GM18508 (cell line): ENCODE measurements around the gene C10orf71.

Experiments
- ATAC-seq: cut with Tn5 transposase; IDR thresholded peaks from one replicate; pipeline ENCODE4 v1.9.1; 2021; ENCODE audit warnings: moderate number of reproducible peaks; ENCODE audit not compliant: insufficient read depth, unreplicated experiment

The C10orf71 gene

DNA sequence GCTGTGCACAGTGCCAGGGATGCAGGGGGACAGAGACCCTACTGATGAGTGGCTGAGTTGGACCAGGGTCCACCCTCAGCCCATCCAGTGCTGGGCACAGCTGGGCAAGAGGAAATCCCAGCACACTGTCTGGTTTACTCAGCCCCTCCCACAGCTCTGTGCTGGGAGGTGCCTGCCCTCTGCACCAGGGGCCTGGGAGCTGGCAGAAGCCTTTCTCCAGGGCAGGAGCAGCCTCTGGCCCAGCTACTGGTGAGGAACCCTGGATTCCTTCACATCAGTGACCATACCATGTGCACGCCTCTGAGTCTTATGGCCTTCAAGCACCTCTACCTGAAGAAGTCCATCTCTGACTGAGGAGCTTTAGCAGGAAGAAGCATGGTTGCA lies 25.9 kb upstream of the C10orf71 start:
- no peak for ATAC-seq

DNA sequence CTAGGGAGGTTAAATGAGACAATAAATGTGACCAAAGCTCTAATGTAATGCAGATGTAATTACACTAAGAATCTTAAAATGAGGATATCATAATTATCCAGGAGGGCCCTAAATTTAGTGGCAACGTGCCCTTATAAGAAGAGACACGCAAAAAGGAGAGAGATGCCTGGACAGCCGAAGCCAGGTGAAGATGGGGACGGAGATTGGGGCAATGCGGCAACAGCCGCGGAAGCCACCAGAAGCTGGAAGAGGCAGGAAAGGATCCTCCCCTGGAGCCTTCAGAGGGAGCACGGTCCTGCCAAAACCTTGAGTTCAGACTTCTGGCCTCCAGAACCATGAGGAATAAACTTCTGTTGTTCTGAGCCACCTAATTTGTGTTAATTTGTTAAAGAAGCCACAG lies 25.3 kb upstream of the C10orf71 start:
- ATAC-seq, result no peak

DNA sequence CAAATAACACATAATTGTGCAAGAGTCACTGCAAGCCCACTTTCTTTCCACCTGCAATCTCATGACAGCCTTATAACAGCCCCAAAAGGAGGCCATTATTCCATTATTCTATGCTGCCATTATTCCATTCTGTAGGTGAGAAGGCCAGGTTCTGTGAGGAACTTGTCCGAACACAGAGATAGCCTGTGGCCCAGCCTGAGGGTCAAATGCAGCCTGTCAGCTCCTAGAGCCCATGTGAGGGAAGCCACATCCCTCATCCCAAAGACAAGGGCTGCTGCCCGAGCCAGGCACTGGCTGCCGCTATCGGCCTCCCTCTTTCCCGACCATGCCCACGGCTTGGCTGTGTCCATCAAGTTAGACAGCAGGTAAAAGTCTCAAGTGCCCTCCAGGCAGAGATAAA lies 24.1 kb upstream of the C10orf71 start:
- no peak for ATAC-seq

DNA sequence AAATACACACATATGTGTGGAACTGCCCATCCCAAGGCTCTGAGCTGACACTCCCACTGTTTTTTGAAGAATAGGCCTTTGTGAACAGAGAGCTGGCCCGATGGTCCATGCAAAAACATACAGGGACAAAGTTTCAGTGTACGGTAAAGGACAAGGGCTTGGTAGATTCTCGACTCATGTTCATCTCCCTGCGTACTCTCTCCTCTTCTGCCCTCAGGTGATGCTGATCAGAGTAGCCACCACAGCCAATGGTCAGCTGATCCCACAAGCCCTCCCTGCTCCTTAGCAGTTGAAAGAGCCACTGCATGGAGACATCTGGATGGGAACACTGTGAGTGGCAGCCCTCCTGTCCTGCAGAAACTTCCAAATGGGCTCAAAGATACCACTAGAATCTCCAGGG lies 23.1 kb upstream of the C10orf71 start:
- no peak for ATAC-seq

DNA sequence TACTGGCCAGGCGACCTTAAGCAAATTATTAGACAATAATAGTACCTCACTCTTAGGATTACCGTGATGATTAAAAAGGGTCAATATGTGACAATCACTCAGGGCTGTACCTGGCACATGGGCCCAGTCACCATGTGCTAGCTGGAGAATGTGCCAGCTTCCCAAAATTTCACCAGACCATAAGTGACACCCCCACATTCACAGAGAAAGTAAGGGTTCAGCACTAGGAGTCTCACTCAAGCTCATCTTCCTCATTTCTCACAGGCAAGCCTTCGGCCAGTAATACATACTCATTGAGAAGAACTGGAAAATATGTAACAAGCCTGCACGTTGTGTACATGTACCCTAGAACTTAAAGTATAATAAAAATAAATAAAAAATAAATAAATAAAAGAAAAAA lies 22.4 kb upstream of the C10orf71 start:
- ATAC-seq, result no peak

DNA sequence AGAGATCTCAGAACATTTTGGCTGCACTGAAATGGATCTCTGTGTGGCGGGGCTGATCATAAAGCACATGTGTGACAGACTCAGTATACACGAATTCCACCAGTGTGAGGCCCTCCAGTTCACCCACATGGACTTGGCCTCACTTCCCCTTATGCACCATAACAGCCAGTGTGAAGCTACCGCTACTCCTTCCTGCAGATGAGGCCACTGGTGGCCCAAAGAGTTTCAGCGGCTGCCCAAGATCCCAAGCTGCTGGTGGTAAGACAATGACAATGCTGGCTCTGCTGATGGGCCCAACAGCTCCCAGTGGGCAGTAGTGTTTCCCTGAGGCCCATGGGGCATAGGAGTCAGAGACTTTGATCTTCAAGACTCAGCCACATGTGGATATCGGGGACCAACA lies 21.0 kb upstream of the C10orf71 start:
- no peak for ATAC-seq

DNA sequence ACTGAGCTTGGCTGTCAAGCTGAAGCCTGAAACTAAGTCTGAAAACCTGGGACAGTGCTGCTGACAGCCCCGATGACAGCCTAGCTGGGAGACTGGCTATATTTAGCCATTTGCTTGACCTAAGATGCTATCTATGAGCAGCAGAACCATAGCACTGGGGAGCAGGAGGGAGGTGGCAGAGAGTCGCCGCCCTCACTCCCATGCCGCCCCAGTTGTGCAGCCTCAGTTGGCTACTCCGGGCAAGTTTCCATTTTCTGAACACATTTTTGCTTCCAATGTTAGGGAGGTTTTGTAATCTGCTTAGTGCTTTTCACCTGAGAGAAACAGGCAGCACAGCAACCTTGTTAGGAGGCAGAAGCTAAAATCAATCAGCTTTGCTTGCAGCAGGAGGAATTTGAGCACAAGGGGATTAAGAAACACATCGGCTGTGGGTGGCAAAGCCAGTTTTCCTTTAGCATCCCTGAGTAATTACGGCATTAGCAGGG lies 20.4 kb upstream of the C10orf71 start:
- ATAC-seq, result no peak

DNA sequence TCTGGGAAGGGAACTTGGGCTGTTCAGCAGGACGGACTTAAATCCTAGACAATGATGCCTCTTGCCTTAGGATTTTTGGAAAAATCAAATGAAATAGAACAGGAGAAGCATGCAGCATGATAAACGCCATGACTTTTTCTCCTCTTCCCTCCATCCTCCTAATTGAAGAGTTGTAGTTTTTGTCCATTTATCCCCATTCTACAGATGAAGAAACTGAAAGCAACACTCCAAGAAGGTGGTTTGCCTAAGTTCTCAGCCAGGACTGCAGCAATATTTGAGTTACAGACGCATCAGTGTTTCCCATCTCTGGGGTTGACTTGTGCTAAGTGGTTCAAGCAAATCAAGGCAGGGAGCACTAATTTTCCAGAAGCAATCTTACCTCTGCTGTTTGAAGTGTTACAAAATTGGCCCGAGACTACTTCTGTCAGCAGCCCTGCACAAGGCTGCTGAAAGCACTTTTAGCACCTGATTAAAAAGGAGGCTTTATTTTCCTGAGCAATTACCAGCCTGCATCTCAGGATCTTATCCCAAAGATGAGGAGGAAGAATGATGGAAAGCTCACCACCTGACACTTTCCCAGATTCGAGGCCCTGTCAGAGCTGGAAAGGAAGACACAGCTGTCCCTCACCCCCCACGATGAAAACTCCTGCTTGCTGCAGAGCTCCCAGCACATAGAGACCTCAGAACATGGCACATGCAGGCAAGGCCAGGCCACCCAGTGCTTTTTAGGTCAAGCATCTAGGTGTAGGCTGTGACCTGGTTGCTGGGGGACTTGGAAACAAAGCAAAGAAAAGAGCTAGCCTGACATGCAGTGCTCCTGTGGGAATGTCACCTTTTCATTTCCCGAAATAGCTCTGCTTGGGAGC lies 19.7 kb upstream of the C10orf71 start:
- ATAC-seq, result no peak

DNA sequence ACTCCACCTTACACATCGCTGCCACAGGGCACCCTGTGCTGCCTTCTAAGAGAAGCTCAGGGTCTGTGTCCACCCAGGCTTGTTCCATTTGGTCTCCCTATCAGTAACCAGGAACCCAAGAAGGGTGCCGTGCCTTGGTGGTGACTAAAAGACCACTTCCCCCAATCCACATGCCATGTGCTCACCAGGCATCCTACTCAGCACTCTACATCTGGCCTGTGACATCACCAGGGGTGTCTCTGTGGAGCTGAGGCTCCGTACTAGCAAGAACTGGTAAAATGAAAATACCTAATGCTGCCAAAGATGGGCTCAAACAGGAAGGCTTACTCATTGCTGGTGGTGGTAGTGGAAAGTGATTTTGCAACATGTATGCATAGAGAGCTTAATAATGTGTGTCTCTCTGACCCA lies 19.0 kb upstream of the C10orf71 start:
- no peak for ATAC-seq

DNA sequence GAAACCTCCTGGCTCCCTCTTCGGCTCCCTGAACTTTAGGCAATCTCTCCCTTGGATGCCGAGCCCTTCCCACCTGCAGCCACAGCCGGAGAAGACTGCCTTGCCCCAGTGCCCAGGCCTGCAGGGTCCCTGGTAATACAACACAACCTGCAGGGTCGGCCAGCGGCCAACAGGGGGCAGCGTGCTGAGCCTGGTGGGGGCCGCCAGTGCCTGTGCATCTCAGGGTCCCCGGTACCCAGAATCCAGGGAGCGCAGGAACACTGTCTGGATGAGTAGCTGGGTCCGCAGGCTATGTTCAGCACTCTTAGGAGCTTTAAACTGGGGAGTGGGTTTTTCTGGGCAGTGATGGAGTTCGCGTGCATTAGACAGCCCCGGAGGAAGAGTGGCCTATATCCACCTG lies 17.5 kb upstream of the C10orf71 start:
- no peak for ATAC-seq

DNA sequence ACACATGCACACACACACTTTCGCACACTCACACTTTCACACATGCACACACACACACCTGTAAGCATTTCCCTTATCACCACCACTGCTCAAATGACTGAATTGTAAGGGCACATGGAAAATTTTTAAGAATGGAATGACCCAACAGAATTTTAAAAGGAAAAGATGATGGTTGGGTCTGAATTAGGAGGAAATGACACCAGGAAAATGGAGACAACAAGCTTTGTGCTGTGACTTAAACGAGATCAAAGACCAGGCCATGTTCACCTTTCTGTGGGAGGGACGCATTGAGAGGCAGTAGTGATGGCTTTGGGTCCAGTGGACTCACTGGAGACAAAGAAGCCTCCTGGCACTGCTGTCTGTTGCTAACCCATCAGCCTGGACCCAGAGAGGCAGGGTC lies 16.7 kb upstream of the C10orf71 start:
- no peak for ATAC-seq

DNA sequence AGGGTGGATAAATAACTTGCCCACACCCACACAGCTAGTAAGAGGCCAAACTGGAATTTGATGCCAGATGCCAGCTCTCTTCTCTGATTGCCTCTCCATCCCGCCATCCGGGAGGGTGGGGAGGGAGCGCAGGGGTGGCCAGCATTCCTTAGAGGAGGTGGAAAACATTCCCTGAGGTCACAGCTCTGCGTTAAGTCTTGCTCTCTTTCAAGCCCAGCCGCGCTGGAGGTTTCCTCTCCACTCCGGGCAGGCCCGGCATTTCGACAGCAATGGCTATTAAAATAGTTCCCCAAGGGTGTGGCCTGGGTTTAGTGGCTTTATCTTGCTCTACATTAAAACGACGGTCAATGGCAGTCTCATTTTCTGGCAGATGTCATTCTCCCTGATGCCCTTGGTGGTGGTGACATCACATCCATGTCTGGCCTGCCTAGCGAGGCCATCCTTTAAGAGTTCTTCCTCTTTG lies 16.1 kb upstream of the C10orf71 start:
- ATAC-seq, result no peak

DNA sequence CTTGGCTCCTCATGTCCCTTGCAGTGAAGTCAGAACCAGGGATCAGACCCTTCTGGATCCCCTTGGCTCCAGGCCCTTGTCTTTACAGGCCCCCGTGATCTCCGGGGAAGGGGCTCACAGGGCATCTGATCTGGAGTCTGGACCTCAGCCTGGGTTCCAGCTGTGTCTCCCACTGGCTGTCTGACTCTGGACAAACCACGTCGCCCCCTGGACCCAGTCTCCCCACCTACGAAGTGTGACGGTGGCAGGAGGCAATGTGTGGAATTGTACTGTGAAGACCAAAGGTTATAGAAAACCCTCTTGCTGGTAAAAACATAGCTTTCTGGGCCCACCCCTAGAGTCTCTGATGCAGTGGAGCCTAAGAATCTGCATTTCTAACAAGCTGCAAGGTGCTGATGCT lies 15.5 kb upstream of the C10orf71 start:
- ATAC-seq, result no peak

DNA sequence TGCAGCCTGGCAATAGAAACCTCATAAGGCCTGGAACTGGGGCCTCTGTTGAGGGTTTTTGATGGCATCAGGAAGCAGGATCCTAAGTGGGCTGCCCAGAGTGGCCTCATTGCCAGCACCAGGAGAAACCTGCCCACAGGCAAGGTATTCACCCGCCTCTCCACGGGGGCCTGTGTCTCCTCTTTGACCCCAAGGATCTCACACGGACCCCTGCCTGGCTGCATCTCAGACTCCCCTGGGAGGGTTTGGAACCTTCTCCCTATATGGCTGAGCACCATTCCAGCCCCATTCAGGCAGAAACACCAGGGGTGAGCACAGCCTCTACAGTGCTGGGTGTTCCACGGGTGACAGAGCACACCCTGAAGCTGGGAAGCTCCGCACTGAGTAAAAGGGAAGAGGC lies 14.6 kb upstream of the C10orf71 start:
- no peak for ATAC-seq

DNA sequence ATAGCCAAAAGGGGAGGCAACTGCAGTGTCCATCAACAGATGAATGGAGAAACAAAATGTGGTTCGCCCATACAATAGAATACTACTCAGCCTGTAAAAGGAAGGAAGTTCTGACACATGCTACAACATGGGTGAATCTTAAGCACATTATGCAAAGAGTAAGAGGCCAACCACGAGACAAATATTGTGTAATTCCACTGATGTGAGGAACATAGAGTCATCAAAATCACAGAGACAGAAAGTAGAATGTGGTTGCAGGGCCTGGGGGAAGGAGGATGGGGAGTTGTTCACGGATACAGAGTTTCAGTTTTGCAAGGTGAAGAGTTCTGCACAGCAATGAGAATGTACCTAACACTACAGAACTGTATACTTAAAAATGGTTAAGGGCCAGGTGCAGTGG lies 13.7 kb upstream of the C10orf71 start:
- no peak for ATAC-seq

DNA sequence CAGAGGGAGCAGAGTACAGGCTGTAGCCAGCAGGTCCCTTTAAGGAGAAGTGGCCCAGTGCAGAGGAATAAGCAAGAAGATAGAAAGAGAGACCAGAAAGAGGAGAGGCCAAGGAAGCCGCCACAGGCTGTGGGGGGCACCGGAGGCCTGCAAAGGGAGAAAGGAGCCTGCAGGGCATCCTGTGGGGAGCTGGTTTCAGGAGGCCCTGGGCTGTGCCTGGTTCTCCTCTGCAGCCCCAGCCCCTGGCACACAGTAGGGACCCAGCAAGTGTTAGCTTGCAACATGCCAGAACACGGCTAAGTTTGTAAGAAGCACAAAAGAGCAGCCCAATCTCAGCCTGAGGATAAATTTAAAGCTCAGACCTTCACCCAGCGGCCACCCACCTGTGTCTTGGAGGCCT lies 12.3 kb upstream of the C10orf71 start:
- ATAC-seq, result no peak

DNA sequence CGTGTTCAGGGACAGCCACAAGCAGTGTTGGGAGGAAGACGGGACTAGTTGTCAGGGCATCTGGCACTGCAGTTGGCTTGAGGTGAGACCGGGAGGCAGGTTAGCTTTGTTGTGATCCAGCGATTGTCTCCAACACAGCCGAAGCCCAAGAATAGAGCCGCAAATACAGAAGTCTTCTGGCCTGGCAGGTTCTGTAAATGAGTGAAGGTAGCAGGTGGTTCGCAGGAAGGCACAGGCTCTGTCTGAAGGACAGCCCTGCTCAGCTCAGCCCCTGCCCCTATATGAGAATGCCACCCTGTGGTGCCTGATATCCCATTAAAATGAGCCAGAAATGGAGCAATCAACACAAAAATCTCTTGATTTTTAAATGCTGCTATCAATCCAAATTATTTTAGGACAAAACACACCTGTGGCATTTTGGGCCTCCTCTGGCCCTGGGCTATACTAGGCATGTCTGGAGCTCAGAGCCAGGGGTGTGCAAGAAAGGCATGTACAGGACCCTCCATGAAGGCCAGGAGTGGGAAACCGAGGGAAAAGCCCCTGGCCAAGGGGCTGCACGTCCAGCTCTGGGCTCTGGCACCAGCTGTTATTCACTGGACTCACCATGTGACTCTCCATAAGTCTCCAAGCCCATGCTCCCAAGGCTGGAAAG lies 11.2 kb upstream of the C10orf71 start:
- ATAC-seq, result no peak

DNA sequence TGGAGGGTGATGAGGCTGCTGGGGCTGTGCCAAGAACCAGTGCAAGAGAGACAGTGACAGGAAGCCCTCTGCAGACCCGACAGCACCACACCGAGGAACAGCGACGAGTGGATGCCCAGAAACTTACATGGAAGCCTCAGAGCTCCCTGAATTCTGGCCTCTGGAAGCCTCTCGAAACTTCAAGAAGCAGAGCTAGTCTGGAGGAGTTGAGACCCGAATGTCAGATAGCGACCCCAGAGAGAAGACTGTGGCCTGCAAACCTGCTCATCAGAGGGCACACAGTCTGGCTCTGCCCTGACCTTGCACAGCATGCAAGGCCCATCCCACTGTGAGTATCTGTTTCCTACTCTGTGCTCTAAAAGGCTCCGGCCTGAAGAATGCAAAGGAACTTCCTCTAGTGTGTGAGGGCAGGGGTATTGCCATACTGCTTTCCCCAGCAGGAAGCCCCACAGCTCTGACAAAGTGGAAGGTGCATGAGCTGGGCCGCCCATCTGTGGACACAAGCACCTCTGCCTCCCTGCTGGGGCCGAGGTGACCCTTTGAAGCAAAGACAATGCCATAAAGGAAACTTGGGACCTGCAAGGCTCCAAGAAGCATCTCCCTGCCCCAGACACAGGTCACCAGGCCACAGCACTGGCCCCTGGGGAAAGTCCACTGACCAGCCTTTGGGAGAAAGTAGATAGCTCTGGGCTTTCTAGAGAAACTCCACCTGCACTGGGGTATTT lies 10.5 kb upstream of the C10orf71 start:
- no peak for ATAC-seq

DNA sequence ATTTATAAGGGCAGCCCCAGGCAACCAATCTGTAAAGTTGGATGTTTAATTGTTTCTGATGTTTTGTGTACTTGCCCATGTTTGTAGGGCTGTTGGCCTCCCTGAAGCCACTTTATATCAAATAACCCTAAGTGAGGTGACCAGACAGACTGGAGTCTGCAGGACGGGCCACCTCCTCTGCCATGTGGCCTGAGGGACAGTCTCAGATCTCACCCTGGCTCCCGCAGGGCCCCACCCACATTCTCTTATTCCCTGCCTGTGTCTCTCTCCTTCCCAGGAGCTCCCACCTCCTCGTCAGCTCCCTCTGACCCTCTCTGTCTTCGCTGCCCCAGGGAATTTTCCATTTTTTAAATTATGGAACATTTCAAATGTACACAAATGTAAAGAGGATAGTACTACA lies 9.5 kb upstream of the C10orf71 start:
- ATAC-seq, result no peak

DNA sequence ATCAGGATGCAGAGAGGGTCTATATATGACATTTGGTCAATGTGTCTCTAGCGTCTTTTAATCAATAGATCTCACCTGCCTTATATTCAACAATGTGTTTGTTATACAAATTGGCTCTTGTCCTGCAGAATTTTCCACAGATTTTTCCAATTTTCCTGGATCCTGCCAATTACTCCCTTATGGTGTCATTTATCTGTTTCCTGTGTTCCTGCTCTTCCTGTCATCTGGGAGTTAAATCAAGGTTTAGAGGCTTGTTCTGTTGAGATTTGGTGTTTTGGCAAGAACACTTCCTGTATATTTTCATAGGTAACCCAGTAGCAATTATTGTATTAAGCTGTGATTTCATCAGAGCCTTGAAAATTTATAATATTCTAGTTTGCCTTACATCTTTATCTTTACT lies 8.8 kb upstream of the C10orf71 start:
- no peak for ATAC-seq

DNA sequence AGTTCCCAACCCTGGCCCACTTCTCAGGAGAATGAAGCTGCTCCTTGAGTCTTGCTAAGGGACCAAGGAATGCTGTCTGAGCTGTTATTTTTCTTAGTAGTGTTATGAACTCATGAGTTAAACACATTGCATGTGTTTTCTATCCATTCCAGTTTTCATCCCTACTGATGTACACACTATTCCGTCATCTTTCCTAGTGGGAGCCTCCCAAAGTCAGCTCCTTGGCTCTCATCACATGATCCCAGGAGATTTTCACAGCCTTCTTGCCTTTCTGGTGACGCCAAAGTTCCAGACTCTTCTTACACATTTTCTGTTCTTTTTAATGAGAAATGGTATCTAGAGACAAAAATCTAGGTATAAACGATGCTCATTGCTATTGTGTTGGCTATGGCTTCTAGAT lies 8.4 kb upstream of the C10orf71 start:
- ATAC-seq, result no peak
